ENCODE data around the gene OR6K6.
A peak's percentile ranks its signal among the peaks of the same experiment; 100 is the strongest.

OR6K6 gene, protein sequence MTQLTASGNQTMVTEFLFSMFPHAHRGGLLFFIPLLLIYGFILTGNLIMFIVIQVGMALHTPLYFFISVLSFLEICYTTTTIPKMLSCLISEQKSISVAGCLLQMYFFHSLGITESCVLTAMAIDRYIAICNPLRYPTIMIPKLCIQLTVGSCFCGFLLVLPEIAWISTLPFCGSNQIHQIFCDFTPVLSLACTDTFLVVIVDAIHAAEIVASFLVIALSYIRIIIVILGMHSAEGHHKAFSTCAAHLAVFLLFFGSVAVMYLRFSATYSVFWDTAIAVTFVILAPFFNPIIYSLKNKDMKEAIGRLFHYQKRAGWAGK

DNA sequence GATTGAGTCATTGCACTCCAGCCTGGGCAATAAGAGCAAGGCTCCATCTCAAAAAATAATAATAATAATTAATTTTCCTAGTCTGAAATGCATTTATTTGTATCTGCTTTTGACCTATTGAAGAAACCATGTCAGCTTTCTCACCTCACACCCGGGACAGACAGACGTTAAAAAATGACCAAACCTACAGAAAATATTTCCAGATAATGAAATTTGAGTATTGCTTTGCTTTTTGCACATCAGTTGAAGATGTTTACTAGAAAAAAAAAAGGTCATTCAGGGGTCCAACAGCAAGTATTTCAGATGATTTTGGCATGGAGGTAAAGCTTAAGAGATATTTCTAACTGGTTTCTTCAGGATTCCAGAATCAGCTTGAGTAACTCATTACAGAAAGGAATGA, at the start of gene OR6K6:
TSS of gene OR6K6 (plus strand) at position 301 of the 400 bp plus-strand sequence. CDS start 168 bp downstream, outside the sequence.
- no peak for DNase-seq (ENCODE audit: low read depth in 2 of 2)

DNA sequence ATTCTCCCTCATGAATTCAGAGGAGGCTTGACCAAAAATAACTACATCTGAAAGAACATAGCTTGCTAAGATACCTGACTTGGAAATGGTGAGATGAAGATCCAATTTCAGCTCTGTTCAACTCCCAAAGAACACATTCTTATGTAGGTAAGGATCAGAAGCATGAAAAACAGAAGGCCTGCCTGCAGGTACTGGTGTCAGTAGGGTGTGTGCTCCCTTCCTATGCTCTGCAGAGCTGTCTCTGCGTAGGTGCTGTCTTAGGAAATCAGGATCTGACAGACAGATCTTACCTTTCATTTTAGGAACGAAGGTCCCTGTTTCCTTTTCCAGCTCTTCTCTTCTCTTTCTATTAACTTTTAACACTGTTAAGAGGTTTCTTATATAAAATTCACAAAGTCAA, 48.4 kb upstream of the OR6K6 start:
- DNase-seq (ENCODE audit: low read depth in 2 of 2), result no peak

DNA sequence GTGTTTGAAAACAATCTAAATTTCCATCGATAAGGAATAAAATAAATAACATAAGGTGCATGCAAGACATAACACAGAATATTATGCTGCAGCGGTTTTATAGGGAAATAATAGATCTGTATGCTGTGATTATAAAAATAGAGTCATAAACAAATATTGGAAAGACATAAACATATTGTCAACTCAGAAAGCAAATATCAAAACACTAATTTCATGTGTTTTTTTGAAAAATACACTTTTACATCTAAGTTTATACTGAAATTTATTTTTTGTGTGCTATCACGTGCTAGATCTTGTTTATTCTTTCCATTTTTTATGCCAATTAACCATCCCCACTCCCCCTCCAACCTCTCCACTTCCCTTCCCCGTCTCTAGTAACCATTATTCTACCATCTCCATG, 43.4 kb upstream of the OR6K6 start:
- DNase-seq (ENCODE audit: low read depth in 2 of 2), result no peak

DNA sequence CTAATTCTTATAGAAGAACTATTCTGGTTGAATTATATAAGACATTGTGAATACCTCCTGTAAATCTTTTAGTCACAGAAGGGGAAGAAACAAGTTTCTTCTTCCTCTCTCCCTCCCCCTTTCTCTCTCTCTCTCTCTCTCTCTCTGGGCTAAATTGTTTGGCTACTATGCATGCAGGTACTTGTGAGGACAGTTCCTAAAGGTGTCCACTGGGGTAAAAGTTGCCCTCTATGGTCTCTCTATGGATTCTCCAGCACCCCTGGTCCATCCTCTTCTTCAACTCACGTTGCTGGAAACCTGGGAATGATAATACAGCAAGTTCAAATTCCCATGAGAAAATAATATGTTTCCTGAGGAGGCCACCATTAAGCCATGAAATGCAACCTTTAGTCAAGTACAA, 39.8 kb upstream of the OR6K6 start:
- DNase-seq (ENCODE audit: low read depth in 2 of 2), result no peak

DNA sequence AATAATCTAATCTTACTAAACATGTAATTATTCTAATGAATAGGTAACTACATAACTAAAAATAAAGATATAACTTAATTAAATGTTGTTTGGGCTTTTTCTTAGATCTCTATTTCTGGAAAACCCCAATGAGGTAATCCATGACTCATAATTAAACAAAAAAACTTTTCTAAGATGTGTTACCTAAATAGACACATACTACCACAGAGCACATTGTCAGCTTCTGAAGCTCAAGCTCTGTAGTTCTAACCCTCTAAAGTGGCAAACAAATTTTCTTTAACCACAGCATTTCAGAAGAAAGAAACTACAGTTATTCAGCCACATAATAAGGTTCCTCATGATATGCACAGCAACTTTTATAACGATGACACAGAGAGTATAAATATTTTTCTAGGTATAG, 38.2 kb upstream of the OR6K6 start:
- no peak for DNase-seq (ENCODE audit: low read depth in 2 of 2)

DNA sequence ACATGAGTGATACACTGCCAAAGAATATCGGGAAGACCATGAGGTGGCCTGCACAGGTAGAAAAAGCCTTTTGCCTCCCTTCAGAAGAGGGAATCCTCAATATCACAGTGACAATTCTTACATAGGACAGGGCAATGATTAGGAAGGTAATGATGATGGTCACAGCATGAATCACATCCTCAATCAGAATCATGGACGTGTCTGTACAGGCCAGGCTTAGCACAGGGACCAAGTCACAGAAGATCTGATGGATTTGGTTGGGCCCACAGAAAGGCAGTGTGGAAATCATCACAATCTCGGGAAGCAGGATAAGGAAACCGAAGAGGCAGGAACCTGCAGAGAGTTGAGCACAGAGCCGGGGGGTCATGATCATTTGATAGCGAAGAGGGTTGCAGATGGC, 37.2 kb upstream of the OR6K6 start:
- DNase-seq (ENCODE audit: low read depth in 2 of 2), result no peak

DNA sequence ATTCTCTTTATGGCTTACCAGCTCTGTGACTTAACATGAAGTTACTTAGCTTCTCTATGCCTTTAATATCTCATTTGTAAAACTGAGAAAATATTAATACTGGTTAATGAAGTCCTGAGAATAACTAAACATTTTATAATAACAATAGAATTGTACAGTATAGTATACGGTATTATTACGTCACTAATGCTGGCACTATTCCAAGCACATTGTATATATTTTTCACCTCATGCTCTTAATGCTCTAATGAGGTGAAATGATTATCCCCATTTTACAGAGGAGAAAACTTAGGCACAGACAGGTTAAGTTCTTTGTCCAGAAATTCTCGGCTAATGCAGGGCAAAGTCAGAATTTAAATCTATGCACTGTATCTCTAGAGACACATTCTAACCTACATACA, 34.9 kb upstream of the OR6K6 start:
- DNase-seq (ENCODE audit: low read depth in 2 of 2), result no peak

DNA sequence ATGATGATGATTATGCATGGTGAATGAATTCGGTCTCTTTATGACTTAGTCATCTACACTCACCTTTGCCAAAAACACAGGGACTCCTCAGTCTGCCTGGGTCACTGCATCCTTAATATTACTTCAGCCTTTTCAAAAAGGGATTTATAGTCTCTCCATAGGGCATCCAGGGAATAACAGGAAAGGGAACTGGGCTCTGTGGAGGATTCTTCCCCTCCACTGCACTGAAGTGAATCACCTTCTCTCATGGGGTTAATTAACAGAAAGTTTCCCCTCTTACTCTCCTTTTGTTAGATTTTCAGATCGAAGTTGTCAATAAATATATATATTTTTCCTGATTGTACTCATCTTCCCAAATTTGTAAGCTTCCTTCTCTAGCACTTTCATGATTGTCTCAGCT, 33.9 kb upstream of the OR6K6 start, which contains the start of gene OR6K3:
TSS of gene OR6K3 (minus strand) at position 101 of the 400 bp plus-strand sequence. CDS start 2,605 bp downstream, outside the sequence.
- no peak for DNase-seq (ENCODE audit: low read depth in 2 of 2)

DNA sequence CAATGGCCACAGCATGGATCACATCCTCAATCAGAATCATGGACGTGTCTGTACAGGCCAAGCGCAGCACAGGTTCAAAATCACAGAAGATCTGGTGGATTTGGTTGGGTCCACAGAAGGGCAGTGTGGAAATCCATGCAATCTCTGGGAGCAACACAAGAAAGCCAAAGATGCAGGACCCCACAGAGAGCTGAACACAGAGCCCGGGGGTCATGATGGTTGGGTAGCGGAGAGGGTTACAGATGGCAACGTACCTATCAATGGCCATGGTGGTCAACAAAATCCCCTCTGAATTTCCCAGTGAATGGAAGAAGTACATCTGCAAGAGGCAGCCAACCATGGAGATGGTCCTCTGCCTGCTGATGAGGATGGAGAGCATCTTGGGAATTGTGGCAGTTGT, 30.1 kb upstream of the OR6K6 start:
- DNase-seq (ENCODE audit: low read depth in 2 of 2), result no peak

DNA sequence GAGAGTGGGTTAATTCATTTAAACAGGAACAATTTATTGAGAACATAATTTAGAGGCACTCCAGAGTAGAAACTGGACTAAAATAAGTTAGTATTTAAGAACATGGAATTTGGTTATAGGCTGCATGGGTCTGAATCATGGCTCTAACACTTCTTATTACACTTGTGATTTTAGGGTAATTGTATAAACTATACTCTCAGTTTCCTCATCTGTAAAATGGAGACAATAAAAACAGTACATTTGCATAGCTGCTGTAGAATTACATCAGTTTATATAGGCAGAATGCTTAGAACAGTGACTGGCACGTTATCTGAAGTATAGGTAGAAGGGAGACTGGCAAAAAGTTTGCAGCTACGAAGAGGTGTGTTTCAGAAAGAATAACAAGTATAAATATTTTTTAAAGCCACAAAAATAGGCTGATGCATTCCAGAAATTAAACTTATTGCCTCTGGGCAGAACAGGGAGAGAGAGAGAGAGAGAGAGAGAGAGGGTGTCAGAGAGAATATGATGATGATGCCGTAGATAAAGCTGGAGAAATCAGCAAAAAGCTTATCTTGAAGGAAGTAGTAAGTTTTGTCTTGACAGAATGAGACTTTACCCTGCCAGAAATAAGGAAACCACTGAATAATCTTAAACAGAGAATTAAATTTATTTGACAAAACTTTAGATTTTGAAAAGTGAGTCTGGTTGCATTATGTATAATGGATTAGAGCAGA, 25.9 kb upstream of the OR6K6 start:
- DNase-seq (ENCODE audit: low read depth in 2 of 2), result no peak

DNA sequence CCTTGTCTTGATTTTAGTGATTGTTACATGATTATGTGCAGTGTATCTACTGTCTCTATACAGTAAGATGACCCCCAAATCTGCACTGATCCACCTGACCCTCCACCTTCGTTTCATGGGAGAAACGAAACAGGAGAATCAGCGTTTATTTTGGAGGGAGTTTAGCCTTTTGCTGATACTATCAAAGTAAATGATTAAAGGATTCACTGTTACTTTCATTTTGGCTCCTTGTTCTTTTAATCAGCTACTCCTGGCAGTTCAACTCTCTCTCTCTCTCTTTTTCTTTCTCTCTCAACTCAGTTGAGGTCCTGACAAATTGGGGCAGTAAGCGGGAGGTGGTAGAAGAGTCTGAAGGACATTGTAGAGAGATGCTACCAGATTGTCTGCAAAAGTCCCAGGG, 24.1 kb upstream of the OR6K6 start:
- DNase-seq (ENCODE audit: low read depth in 2 of 2), result no peak

DNA sequence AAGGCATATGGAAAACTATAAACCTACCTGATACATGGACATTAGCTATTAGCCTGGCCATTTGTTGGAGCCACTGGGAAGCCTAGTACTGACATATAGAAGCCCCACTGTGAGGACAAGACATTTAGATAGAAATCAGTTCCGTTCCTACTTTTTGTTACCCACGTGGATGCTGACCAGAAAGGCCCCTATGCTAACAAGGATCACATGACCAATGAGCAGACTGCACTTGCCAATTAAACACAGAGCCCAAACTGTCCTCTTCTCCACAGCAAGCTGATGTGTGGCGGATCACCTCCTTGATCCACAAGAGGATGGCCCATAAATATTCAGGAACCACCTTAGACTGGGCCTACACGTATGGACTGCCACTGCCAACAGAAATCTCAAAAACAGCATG, 22.8 kb upstream of the OR6K6 start:
- DNase-seq (ENCODE audit: low read depth in 2 of 2), result no peak

DNA sequence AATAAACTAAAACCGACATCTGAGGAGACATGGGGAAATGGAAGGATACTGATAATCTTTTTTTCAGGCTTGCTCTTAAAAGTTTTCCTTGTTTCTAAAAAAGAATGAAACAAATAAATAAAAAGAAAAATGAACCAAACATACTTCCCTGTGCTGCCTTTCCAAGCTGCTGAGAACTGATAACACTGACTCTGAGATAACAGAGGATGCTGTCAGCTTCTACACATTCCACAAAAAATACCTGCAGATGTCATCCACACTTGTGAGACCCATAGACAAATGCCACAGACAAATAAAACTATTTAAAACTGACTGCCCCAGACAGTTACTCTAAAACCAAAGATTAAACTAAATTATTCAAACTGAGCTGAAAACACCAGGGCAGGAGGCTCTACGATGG, 22.0 kb upstream of the OR6K6 start:
- no peak for DNase-seq (ENCODE audit: low read depth in 2 of 2)

DNA sequence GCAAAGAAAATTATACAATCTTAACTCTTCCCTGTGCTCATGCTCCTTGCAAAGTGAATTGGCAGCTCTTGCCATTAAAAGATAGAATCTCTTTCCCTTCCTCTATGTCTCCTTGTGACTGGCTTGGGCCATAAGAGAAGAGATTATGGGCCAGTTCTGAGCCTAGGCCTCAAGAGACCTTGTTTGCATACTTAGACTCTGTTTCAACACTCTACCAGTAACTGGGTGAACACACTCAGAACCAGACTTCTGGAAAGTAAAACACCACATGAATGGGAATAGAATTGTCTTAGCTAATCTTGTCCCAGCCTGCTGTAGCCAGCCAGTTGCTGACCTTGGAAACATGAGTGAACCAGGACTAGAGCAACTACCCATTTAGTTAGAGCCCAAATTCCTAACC, 18.7 kb upstream of the OR6K6 start:
- DNase-seq (ENCODE audit: low read depth in 2 of 2), result no peak

DNA sequence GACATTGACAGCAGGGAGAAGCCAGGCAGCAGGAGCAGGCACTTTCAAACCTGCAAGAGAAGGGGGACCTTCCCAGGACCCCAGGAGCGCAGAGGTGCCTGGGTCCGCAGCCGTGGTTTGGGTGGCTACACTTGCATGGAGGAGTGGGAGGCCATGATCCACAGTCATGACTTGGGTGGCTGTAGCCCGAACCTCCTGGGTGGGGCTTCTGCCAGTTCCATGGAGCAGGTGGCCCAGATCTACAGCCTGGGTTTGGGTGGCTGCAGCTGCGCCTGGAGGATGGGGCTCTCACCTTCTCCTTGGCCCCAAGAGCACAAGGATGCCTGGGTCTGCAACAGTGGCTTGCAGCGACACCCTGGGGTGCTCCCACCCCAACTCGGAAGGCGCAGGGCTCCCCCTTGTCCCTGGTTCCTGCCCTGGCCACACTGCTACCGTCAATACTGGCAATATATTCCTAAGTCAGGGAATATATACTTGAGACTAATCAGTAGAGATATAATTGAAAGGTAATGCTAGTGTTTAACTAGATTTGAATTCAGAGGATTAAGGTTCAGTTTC, 2.3 kb upstream of the OR6K6 start:
- DNase-seq (ENCODE audit: low read depth in 2 of 2), result no peak

DNA sequence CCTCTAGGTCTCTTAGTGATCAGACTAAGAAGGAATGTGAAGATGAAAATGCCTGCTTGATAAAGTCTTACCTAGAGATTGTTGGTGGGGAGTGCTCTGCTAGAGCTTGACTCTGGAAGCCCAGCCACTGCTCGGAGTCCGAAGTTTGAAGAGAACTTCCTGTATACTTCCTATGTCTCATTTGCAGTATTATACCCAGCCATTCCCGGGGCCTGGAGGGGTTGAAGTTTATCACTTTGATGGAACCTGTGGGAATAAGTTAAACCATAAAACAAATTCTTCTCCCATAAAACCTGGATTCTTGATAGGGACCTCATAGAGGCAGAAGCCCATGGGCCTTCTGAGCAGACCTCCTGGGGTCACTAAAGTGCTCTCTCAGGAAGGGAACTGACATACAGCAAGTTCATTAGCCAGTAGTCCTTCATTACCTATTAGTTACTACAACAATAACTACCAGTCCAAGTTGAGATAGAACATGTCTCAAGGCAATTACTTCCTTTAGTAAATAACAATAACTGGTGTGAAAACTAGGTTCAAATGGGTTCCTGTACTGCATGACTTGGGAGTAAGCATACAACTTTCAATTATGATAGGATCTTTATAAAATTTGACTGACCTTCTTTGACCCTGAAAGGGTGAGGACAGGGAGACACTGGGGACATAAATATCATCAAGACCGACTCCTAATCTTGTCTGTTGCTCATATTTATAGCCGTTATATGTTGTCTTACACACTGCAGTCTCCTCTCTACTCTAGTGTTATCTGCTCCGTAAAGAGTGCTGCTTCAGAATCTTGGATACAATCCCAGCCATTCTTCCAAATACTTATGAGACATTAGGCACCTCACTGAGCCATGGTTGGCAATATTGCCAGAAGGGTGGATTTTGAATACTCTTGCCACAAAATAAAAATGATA, 17.7 kb downstream of the OR6K6 start, which contains the start of gene OR6N1:
TSS of gene OR6N1 (minus strand) at position 246 of the 917 bp plus-strand sequence. CDS start 5,513 bp downstream, outside the sequence.
- no peak for DNase-seq (ENCODE audit: low read depth in 2 of 2)

DNA sequence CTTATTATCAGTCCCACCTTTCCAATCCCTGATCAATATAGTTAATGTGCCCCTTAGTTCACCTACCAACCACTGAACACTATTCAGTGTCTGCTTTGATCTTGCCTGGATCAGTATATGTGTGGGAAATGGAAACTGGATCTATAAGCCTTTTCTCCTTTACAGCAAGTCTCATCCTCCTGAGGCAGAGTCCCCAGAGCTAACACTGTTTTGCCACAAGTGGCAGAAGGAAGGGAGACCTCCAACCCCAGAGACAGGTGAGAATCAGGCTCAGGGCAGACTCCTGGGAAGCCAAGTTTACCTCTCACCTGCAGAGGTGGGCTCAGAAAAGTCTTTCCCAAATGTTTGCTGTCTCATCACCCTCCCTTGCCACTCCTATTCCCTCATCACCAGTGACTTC, 26.6 kb downstream of the OR6K6 start, which contains the start of gene OR6N2:
TSS of gene OR6N2 (minus strand) at position 101 of the 400 bp plus-strand sequence. CDS start 3,569 bp downstream, outside the sequence.
- DNase-seq (ENCODE audit: low read depth in 2 of 2), result no peak

DNA sequence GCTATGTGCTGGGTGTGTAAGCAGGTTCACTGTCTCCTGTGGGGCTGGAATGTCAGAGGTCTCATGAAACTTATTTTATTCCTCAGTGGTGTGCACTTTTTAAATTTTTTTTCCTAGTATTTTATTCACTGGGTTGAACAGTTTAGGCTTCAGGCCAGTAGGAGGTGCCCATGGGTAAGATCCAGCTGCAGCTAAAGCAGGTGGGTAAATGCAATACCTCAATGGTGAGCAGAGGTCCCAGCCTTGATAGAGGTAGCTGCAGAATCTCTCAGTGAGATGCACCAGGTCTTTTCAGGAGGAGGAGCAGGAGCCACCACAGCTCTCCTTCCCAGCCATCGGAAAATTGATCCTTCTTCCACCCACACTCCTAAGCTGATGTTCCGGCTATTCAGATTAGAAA, 39.1 kb downstream of the OR6K6 start:
- peak in 1 of 2 donors; percentile 6 for DNase-seq (ENCODE audit: low read depth in 2 of 2)

DNA sequence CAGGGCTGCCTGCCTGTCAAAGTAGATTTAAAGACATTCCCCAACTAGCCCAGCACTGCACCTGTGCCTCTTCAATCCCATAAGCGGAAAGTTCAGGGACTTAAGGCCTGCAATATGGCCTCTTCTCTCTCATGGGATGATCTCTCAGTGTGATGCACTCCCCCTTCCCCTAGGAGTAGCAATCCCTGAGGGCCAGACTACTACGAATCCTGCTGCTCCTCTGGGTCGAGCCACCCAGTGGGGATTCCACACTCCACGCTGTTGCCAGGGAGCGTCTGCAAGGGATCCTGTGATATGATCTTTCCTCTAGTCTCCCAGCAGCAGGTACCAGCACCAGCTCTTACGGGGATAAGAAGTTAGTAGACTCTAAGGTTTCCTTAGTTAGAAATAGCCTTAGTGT, 39.7 kb downstream of the OR6K6 start:
- no peak for DNase-seq (ENCODE audit: low read depth in 2 of 2)

DNA sequence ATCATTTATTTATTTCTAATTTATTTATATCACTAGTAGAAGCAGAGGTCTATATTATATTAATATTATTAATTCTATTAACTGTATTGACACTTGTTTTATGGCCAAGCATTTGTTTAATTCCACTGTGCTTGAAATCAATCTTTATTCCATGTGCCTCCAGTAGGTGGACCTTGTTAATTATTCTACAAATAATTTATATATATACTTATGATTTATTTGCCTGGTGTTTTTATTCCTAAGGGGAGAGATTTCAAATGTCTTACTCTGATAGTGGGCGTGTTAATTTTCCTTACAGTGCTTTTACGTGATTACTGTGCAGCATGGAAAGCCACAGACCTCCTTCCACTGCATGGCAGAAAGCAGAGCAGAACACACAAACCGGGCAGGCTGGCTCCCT, 44.0 kb downstream of the OR6K6 start:
- DNase-seq (ENCODE audit: low read depth in 2 of 2), result no peak

DNA sequence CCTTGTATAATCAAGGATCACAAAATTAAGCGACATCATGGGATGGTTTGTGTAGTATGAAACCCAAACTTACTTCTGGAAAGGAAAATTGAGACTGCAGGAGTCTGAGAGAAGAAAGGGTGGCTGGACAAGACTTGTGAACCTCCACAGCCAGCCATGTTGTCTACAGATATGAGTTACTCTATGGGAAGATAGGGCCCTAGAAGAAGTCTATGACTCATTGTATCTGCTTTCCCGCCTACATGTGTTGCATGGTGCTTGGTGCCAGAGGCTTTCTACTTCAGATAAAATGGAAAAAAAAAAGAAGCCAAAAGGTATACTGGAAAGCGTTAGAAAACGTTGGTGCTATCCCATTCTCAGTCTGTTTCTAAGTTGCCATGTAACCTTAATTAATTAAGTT, 45.2 kb downstream of the OR6K6 start:
- no peak for DNase-seq (ENCODE audit: low read depth in 2 of 2)

DNA sequence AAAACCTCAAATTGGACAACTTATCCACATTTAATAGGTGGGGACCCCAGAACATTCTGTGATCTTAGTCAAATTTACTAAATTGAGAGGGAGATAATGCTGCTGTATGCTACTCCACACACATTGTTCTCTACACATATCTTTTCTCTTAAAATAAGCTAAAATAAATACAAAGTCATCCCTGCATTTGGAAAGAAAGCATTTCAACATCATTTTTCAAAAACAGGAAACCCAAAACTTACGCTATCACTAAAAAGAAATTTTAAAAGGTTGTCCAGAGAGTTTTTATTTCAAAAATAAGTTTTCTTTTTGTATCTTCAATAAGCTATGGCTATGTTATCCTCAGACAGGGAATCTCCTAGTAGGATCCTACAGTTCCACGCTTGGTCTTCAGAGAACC, 46.0 kb downstream of the OR6K6 start:
- no peak for DNase-seq (ENCODE audit: low read depth in 2 of 2)

All from stimulated activated CD8-positive, alpha-beta memory T cell treated with anti-CD3 and anti-CD28 coated beads, Interleukin-7, amount 100 ng/mL, for 1 hour (primary cell).